ENCODE measurements around the gene GABRB1. TPM values are rescaled to one million over a fixed set of nuclear protein-coding genes. Genes with fewer than 3 reads are reported as not detected.

Gene GABRB1
- total and polyA plus RNA-seq, 2 donors (not counting 3 experiments of a cell fraction or from before 2014, with no cell fraction given): not detected

DNA sequence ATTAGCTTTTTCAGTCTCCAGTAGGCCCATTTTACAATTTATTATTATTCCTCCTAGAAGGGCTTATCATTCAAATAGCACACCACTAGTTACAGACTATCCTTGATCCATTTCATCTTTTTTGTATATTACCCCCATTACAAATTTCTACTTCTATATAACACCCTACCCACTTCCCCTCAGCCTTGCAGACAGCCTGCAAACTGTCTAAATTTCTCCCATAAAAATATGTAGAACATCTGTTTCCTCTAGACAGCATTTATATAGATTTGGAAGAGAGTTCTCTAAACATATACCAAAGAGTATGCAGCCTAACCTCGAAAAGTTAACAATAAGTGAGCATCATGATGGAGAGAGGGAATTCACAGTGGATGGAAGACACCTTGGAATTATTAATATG is 401.4 kb downstream of the GABRB1 start:
- H3K4me3 ChIP-seq (replicated peaks in 1 of 3; ENCODE audit: insufficient read depth in 1 of 3, low read depth in 1 of 3, low read length in 3 of 3): no peak overlapping the region
- intact Hi-C loops (cut with micrococcal nuclease) (no loop called here), dilution Hi-C loops (cut with MboI; ENCODE audit: extremely low pct_ligation_motif_present, low sequenced_read_pairs) (no loop called here)
- H3K79me2 ChIP-seq (ENCODE audit: control insufficient read depth, insufficient read depth, low read length): no peaks in the 10 kb centered on the region
- peaks cover 0 to 6% of the 10 kb centered on the region in 2 experiments for H3K27me3 ChIP-seq (ENCODE audit: control insufficient read depth in 2 of 2, insufficient read depth in 2 of 2, low read length in 2 of 2)
- H4K20me1 ChIP-seq (replicated peaks; ENCODE audit: control insufficient read depth, extremely low read depth, insufficient read depth, low read length): no peaks in the 10 kb centered on the region
- H3K9me3 ChIP-seq (replicated peaks; ENCODE audit: control insufficient read depth, insufficient read depth, low read length): no peaks in the 10 kb centered on the region
- H3K9ac ChIP-seq (replicated peaks; ENCODE audit: extremely low read depth, insufficient read depth, low read length): no peak overlapping the region
- H3K4me1 ChIP-seq (ENCODE audit: control insufficient read depth, extremely low read depth, insufficient read depth, low read length): no peaks in the 10 kb centered on the region
- DNase-seq (ENCODE audit: low read depth, low spot score): no peak
- no peak overlapping the region for H3K27ac ChIP-seq (ENCODE audit: insufficient read depth, low read depth, low read length)
- FAIRE-seq: no peak
- H3K4me2 ChIP-seq (ENCODE audit: insufficient read depth, low read length): no peak overlapping the region
- TF ChIP-seq, protein P1, sequence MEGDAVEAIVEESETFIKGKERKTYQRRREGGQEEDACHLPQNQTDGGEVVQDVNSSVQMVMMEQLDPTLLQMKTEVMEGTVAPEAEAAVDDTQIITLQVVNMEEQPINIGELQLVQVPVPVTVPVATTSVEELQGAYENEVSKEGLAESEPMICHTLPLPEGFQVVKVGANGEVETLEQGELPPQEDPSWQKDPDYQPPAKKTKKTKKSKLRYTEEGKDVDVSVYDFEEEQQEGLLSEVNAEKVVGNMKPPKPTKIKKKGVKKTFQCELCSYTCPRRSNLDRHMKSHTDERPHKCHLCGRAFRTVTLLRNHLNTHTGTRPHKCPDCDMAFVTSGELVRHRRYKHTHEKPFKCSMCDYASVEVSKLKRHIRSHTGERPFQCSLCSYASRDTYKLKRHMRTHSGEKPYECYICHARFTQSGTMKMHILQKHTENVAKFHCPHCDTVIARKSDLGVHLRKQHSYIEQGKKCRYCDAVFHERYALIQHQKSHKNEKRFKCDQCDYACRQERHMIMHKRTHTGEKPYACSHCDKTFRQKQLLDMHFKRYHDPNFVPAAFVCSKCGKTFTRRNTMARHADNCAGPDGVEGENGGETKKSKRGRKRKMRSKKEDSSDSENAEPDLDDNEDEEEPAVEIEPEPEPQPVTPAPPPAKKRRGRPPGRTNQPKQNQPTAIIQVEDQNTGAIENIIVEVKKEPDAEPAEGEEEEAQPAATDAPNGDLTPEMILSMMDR (IDR thresholded peaks at IDR 0.05; ENCODE audit: extremely low read depth in 1 of 2, insufficient read depth in 1 of 2, low read depth in 1 of 2, low read length in 2 of 2): no peak
- TF ChIP-seq JUN (IDR thresholded peaks at IDR 0.05; ENCODE audit: borderline replicate concordance, insufficient read depth, insufficient read length, low read depth): no peak
- H2AFZ ChIP-seq (ENCODE audit: low read depth, low read length): no peak overlapping the region
- ChIA-PET POLR2A (no interaction called here), CTCF (interaction anchor here (1.0 kb wide), 1 partner anchor 15 kb away, joined by 3 read pairs; no protein-coding TSS in a partner anchor)
- BruUV-seq (replicated peaks): no TSS peak
- H3K36me3 ChIP-seq (ENCODE audit: control insufficient read depth in 2 of 2, extremely low read depth in 1 of 2, insufficient read depth in 2 of 2, low read length in 2 of 2): no peaks in the 10 kb centered on the region
- H3K9me1 ChIP-seq (replicated peaks; ENCODE audit: control insufficient read depth, extremely low read depth, insufficient read depth, low read length): no peaks in the 10 kb centered on the region

DNA sequence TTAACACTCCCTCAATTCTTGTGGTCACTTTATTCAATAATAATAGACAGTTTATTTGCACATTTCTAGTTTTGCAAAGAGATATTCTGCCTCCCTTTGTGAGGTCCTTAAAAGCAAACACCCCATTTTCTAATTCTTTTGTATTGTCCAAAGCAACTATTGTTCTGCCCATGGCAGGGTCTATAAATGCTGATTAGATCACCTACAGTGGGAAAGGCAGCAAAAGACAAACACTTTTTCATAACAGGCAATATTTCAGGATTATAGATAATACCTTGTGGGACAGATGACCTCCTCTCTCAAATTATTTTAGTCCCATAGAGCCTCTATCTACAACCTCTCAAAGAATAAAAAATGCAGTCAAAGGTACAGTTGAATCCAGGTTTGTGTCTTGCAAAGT is 403.6 kb downstream of the GABRB1 start:
- ChIA-PET POLR2A (no interaction called here), CTCF (no interaction called here)
- no peak overlapping the region for H3K9ac ChIP-seq (replicated peaks; ENCODE audit: extremely low read depth, insufficient read depth, low read length)
- H3K79me2 ChIP-seq (ENCODE audit: control insufficient read depth, insufficient read depth, low read length): no peaks in the 10 kb centered on the region
- BruUV-seq (replicated peaks): no TSS peak
- FAIRE-seq (no peak), DNase-seq (ENCODE audit: low read depth, low spot score) (no peak)
- intact Hi-C loops (cut with micrococcal nuclease) (no loop called here), dilution Hi-C loops (cut with MboI; ENCODE audit: extremely low pct_ligation_motif_present, low sequenced_read_pairs) (no loop called here)
- no peaks in the 10 kb centered on the region for H3K36me3 ChIP-seq (ENCODE audit: control insufficient read depth in 2 of 2, extremely low read depth in 1 of 2, insufficient read depth in 2 of 2, low read length in 2 of 2)
- H3K9me3 ChIP-seq (replicated peaks; ENCODE audit: control insufficient read depth, insufficient read depth, low read length): no peaks in the 10 kb centered on the region
- H3K27ac ChIP-seq (ENCODE audit: insufficient read depth, low read depth, low read length): no peak overlapping the region
- TF ChIP-seq, protein P2, sequence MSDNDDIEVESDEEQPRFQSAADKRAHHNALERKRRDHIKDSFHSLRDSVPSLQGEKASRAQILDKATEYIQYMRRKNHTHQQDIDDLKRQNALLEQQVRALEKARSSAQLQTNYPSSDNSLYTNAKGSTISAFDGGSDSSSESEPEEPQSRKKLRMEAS (IDR thresholded peaks at IDR 0.05; ENCODE audit: insufficient read depth, insufficient read length): no peak
- TF ChIP-seq GATA2 (IDR thresholded peaks at IDR 0.05; ENCODE audit: insufficient read depth, insufficient read length, low read depth, low read length) (no peak), EZH2 (IDR thresholded peaks at IDR 0.05; ENCODE audit: borderline replicate concordance, low read depth, low read length, severe bottlenecking) (no peak), JUN (IDR thresholded peaks at IDR 0.05; ENCODE audit: borderline replicate concordance, insufficient read depth, insufficient read length, low read depth) (no peak), POLR2AphosphoS5 (IDR thresholded peaks at IDR 0.05; ENCODE audit: insufficient read depth, low read depth, low read length) (no peak), FOS (IDR thresholded peaks at IDR 0.05; ENCODE audit: borderline replicate concordance, insufficient read depth, low read length) (no peak), POLR2A (IDR thresholded peaks at IDR 0.05; ENCODE audit: low read depth, low read length) (no peak), MYC (IDR thresholded peaks at IDR 0.05; ENCODE audit: low read depth, low read length) (no peak)
- TF ChIP-seq, protein P1 (IDR thresholded peaks at IDR 0.05; ENCODE audit: extremely low read depth in 1 of 2, insufficient read depth in 1 of 2, low read depth in 1 of 2, low read length in 2 of 2): no peak
- H3K9me1 ChIP-seq (replicated peaks; ENCODE audit: control insufficient read depth, extremely low read depth, insufficient read depth, low read length): no peaks in the 10 kb centered on the region
- no peaks in the 10 kb centered on the region for H3K4me1 ChIP-seq (ENCODE audit: control insufficient read depth, extremely low read depth, insufficient read depth, low read length)
- H3K4me3 ChIP-seq (replicated peaks in 1 of 3; ENCODE audit: insufficient read depth in 1 of 3, low read depth in 1 of 3, low read length in 3 of 3): no peak overlapping the region
- H3K27me3 ChIP-seq (ENCODE audit: control insufficient read depth in 2 of 2, insufficient read depth in 2 of 2, low read length in 2 of 2): peaks cover 0 to 6% of the 10 kb centered on the region in 2 experiments
- H3K4me2 ChIP-seq (ENCODE audit: insufficient read depth, low read length): no peak overlapping the region
- H2AFZ ChIP-seq (ENCODE audit: low read depth, low read length): no peak overlapping the region
- H4K20me1 ChIP-seq (replicated peaks; ENCODE audit: control insufficient read depth, extremely low read depth, insufficient read depth, low read length): no peaks in the 10 kb centered on the region

Data from endothelial cell of umbilical vein (primary cell).